ENCODE measurements around the gene PGP.

- TF ChIP-seq CTCF (IDR thresholded peaks at IDR 0.05), result no peak
- TF ChIP-seq POLR2A (IDR thresholded peaks at IDR 0.05), result no peak
- no peak for TF ChIP-seq EP300 (IDR thresholded peaks at IDR 0.05)
Observed at GRCh38 chr16:2260250-2260649, 45.6 kb upstream of the PGP start.
